Endothelial cell (in vitro differentiated cells): ENCODE measurements around the gene DNAJC15. TPM values are rescaled to one million over a fixed set of nuclear protein-coding genes. Genes with fewer than 3 reads are reported as not detected.

Experiments
- DNase-seq: peaks from one replicate; pipeline ENCODE4 v3.0.0; 2021; ENCODE audit warnings: low spot score
- H3K27ac Mint-ChIP-seq: one replicate; pipeline ENCODE4 v1.8.0; 2021; ENCODE audit warnings: mixed read lengths, inconsistent platforms; ENCODE audit not compliant: unreplicated experiment
- H3K27me3 Mint-ChIP-seq: one replicate; pipeline ENCODE4 v1.8.0; 2021; ENCODE audit warnings: mild to moderate bottlenecking, moderate library complexity, mixed read lengths, inconsistent platforms; ENCODE audit not compliant: unreplicated experiment
- H3K36me3 Mint-ChIP-seq: one replicate; pipeline ENCODE4 v1.8.0; 2021; ENCODE audit warnings: mild to moderate bottlenecking, low read depth, mixed read lengths, inconsistent platforms; ENCODE audit not compliant: unreplicated experiment
- H3K4me1 Mint-ChIP-seq: one replicate; pipeline ENCODE4 v1.8.0; 2021; ENCODE audit warnings: mild to moderate bottlenecking, mixed read lengths, inconsistent platforms; ENCODE audit not compliant: unreplicated experiment
- H3K4me3 Mint-ChIP-seq: one replicate; pipeline ENCODE4 v1.8.0; 2021; ENCODE audit warnings: mild to moderate bottlenecking, mixed read lengths, inconsistent platforms; ENCODE audit not compliant: unreplicated experiment
- H3K9me3 Mint-ChIP-seq: one replicate; pipeline ENCODE4 v1.8.0; 2021; ENCODE audit warnings: mixed read lengths, inconsistent platforms; ENCODE audit not compliant: unreplicated experiment
- CTCF ChIP-seq: fragments of 200-600 bp; sonication (generic); IDR thresholded peaks from one replicate; pipeline ENCODE4 v1.5.0; 2021; ENCODE audit warnings: antibody characterized with exemption; ENCODE audit not compliant: unreplicated experiment
- total RNA-seq: library from RNA; stranded (reverse); fragmentation: NEBNext Ultra II Directional; extraction: Animal tissue kit (Norgen Biotek cat#: 25700); gene quantifications from one replicate; pipeline ENCODE4 v1.2.1, GENCODE V29; 2021; ENCODE audit not compliant: unreplicated experiment

DNAJC15 gene
- total RNA-seq, 1 donor from 2014 or later: 13.9 TPM

- no peak overlapping the region for H3K27ac Mint-ChIP-seq
- H3K9me3 Mint-ChIP-seq: no peaks in the 10 kb centered on the region
- no peak for DNase-seq
- no peak overlapping the region for H3K4me3 Mint-ChIP-seq
- peaks cover 18% of the 10 kb centered on the region for H3K4me1 Mint-ChIP-seq
- peaks cover 5% of the 10 kb centered on the region for H3K27me3 Mint-ChIP-seq
- no peaks in the 10 kb centered on the region for H3K36me3 Mint-ChIP-seq
- no peak for TF ChIP-seq CTCF
Observed at GRCh38 chr13:43122791-43123190, 99.4 kb downstream of the DNAJC15 start.

GRCh38 chr13:43123856-43124255 lies 100.5 kb downstream of the DNAJC15 start:
- Mint-ChIP-seq H3K27ac (no peak overlapping the region), H3K4me3 (no peak overlapping the region), H3K36me3 (no peaks in the 10 kb centered on the region), H3K9me3 (no peaks in the 10 kb centered on the region), H3K4me1 (peaks cover 23% of the 10 kb centered on the region), H3K27me3 (peaks cover 5% of the 10 kb centered on the region)
- no peak for DNase-seq
- no peak for TF ChIP-seq CTCF

GRCh38 chr13:43124490-43124889 lies 101.1 kb downstream of the DNAJC15 start:
- DNase-seq: no peak
- no peak overlapping the region for H3K27ac Mint-ChIP-seq
- TF ChIP-seq CTCF: no peak
- no peaks in the 10 kb centered on the region for H3K9me3 Mint-ChIP-seq
- no peak overlapping the region for H3K4me3 Mint-ChIP-seq
- H3K36me3 Mint-ChIP-seq: no peaks in the 10 kb centered on the region
- peaks cover 23% of the 10 kb centered on the region for H3K4me1 Mint-ChIP-seq
- peaks cover 5% of the 10 kb centered on the region for H3K27me3 Mint-ChIP-seq

GRCh38 chr13:43126420-43126819 lies 103.0 kb downstream of the DNAJC15 start:
- Mint-ChIP-seq H3K9me3 (no peaks in the 10 kb centered on the region), H3K36me3 (no peaks in the 10 kb centered on the region), H3K4me1 (peaks cover 23% of the 10 kb centered on the region), H3K27ac (no peak overlapping the region), H3K27me3 (peaks cover 5% of the 10 kb centered on the region), H3K4me3 (no peak overlapping the region)
- DNase-seq: no peak
- TF ChIP-seq CTCF: no peak

- H3K27me3 Mint-ChIP-seq: peaks cover 5% of the 10 kb centered on the region
- no peak overlapping the region for H3K27ac Mint-ChIP-seq
- no peak for TF ChIP-seq CTCF
- no peaks in the 10 kb centered on the region for H3K36me3 Mint-ChIP-seq
- no peaks in the 10 kb centered on the region for H3K9me3 Mint-ChIP-seq
- no peak for DNase-seq
- H3K4me3 Mint-ChIP-seq: no peak overlapping the region
- H3K4me1 Mint-ChIP-seq: peaks cover 23% of the 10 kb centered on the region
Observed at GRCh38 chr13:43127103-43127798, 103.9 kb downstream of the DNAJC15 start.
